A549 treated with Hydrocortisone at 1 μM for 4 hours (cell line): ENCODE data around the gene RAB39A. TPM values are rescaled to one million over a fixed set of nuclear protein-coding genes. Genes with fewer than 3 reads are reported as not detected.

Experiments used
- total RNA-seq: library from RNA; stranded (reverse); fragments of 200-300 nt; extraction: Qiagen RNA extraction; gene quantifications from 5 replicates; pipeline ENCODE4 v1.2.3, GENCODE V29; 2022

RAB39A gene
- total RNA-seq, result 0.18 to 0.61 TPM (median 0.43 TPM) in 5 replicates

GRCh38 chr11:107928046-107928766 lies at the start of gene RAB39A:
RAB39A (plus strand) TSS chr11:107928448; CDS start chr11:107928569, 121 bp downstream.

GRCh38 chr11:108008656-108009496 lies 80.6 kb downstream of the RAB39A start, which contains the start of gene CUL5:
CUL5 (plus strand) TSS chr11:108008898; CDS start chr11:108009349, 451 bp downstream.

Other genes starting within 250 kb of the RAB39A start
- 1.1 to 2.4 TPM (median 1.6 TPM) in 5 replicates for gene SLN, start 216.4 kb upstream of the RAB39A start, total RNA-seq
- gene SLC35F2, start 69.7 kb upstream of the RAB39A start, total RNA-seq, result 39.2 to 57.9 TPM (median 42.6 TPM) in 5 replicates
- 6.7 to 9.7 TPM (median 9.5 TPM) in 5 replicates for gene CUL5, start 80.5 kb downstream of the RAB39A start, total RNA-seq
- 63.7 to 86.7 TPM (median 67.5 TPM) in 5 replicates for gene ACAT1, start 193.1 kb downstream of the RAB39A start, total RNA-seq